COLO829 (cell line): ENCODE measurements around the gene PRKCZ.

Source experiments
- DNase-seq: peaks from one replicate; pipeline ENCODE4 v3.0.0; 2012; ENCODE audit warnings: low spot score

Gene PRKCZ

GRCh38 chr1:2210084-2210653 lies 160.0 kb downstream of the PRKCZ start:
- no peak for DNase-seq

- DNase-seq: no peak
Measured at GRCh38 chr1:2210786-2211185, 160.6 kb downstream of the PRKCZ start.

- no peak for DNase-seq
Measured at GRCh38 chr1:2212274-2212531, 162.0 kb downstream of the PRKCZ start.

- peak; percentile 89 for DNase-seq
Measured at GRCh38 chr1:2212532-2213491, 162.6 kb downstream of the PRKCZ start.

GRCh38 chr1:2213576-2214505 lies 163.6 kb downstream of the PRKCZ start:
- no peak for DNase-seq

GRCh38 chr1:2214541-2215241 lies 164.5 kb downstream of the PRKCZ start:
- no peak for DNase-seq

GRCh38 chr1:2215329-2215728 lies 165.1 kb downstream of the PRKCZ start:
- no peak for DNase-seq

- no peak for DNase-seq
Measured at GRCh38 chr1:2215909-2216766, 165.9 kb downstream of the PRKCZ start.

DNA sequence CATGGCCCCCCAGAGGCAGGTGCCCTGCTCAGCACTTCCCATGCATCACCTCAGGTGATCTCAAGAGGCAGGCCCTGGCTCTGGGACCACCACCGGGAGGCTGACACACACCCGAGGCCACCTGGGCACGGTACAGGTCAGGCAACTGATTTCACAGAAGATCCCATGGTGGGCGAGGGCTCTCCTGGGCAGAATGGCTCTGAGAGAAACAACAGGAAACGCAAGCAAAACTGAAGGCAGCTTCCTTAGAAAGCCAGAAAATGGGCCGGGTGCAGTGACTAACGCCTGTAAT lies 166.5 kb downstream of the PRKCZ start:
- no peak for DNase-seq

DNA sequence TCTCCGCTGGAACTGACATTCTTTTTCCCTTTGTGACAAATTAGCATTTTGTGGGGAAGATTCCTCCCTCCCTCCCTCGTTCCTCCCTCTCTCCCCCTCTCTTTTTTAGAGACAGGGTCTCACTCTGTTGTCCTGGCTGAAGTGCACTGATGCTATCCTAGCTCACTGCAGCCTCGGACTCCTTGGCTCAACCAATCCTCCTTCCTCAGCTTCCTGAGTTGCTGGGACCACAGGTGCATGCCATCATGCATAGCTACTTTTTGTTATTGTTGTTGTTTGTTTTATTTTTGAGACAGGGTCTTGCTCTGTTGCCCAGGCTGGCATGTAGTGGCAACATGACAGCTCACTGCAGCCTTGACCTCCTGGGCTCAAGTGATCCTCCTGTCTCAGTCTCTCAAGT lies 171.1 kb downstream of the PRKCZ start:
- DNase-seq: no peak

GRCh38 chr1:2224170-2224584 lies 174.0 kb downstream of the PRKCZ start:
- DNase-seq: no peak

DNA sequence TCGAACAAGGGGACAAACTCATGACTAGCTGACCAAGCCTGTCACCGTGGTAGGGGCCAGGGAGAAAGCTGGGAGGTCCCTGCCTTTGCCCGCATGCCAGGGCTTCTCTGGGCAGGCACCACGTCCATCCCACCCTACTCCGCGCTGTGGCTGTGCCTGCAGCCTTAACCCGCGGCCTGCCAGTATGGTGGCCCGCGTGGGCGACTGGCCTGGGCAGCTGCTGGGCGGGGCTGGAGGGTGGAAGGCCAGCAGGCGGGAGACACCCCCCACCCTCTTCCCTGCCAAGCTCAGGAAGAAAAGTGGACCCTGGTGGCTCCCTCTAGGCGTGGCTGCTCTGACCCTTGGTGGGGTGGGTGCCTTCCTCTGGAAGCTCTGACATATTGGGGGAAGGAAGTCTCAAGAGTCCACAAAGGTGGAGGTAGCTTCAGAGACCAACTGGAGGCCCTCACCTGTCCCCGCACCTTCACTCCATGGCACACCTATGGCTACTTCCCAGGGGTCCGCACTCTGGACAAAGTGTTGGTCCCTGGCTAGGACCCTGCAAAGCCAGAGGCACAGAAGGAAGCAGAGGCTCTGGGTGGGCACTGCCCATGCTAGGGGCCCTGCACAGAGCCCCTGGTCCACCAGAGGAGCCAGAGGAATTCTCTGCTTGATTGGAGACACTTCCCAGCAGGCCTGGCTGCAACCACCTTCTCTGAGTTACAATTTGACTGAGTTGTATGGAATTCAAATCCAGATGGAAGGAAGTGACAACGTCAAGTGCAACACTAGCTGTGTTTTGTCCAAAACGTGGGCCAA lies 174.6 kb downstream of the PRKCZ start:
- DNase-seq: no peak

GRCh38 chr1:2226525-2227345 lies 176.5 kb downstream of the PRKCZ start:
- DNase-seq: no peak

GRCh38 chr1:2227346-2228156 lies 177.3 kb downstream of the PRKCZ start:
- DNase-seq: peak; percentile 98

DNA sequence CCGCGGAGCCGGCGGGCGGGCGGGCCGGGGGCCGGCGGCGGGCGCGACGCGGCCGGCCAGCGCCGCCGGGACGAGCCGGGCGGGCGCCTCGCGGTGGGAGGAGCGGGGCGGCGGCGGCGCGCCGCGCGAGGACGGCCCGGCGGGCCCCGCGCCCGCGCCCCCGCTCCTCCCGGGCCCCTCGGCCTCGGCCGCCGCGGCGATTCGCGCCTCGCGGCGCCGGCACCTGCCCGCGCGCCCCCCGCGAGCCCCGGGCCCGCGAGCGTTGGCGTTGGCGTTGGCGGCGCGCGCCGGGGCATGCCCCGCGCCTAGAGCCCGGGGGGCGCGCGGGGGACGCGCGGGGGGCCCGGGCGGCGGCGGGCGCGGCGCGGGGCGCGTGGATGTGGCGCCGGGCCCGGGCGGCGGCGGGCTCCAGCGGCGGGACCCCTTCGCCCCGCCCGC lies 178.0 kb downstream of the PRKCZ start, which contains the start of gene SKI:
SKI (plus strand) TSS at position 163 of the 438 bp plus-strand sequence. CDS start 448 bp downstream, outside the sequence.
- DNase-seq: no peak

GRCh38 chr1:2228694-2229036 lies 178.5 kb downstream of the PRKCZ start:
- no peak for DNase-seq

GRCh38 chr1:2229037-2229864 lies 179.0 kb downstream of the PRKCZ start:
- no peak for DNase-seq
